Sigmoid colon (tissue), 4 donors: ENCODE measurements around the gene PARD3.

Source experiments
- CTCF ChIP-seq, 4 experiments: fragments of 450-650 bp in 3 of 4; fragments of 200-600 bp in 1 of 4; IDR thresholded peaks; one replicate each; pipeline ENCODE4 v1.5.1; 2016 to 2019; ENCODE audit warnings: antibody characterized with exemption in 4 of 4, mild to moderate bottlenecking in 3 of 4, moderate library complexity in 2 of 4
- EP300 ChIP-seq, 4 donors: sonication (generic); formaldehyde crosslinking; IDR thresholded peaks; one replicate each; pipeline ENCODE4 v1.6.1; 2017; ENCODE audit warnings: antibody characterized with exemption in 4 of 4
- POLR2A ChIP-seq, 2 donors: fragments of 450-650 bp; IDR thresholded peaks; one replicate each; pipeline ENCODE4 v1.6.1; 2016; ENCODE audit warnings: antibody characterized with exemption in 2 of 2, mild to moderate bottlenecking in 2 of 2, moderate library complexity in 2 of 2

GRCh38 chr10:34656661-34657060 is 158.4 kb downstream of the PARD3 start:
- TF ChIP-seq EP300 (IDR thresholded peaks at IDR 0.05) (no peak), CTCF (IDR thresholded peaks at IDR 0.05) (no peak), POLR2A (IDR thresholded peaks at IDR 0.05) (no peak)
